GM19452 (cell line): ENCODE results near the gene MED12L.

ENCODE experiments used
- ATAC-seq: cut with Tn5 transposase; IDR thresholded peaks from one replicate; pipeline ENCODE4 v1.9.1; 2021; ENCODE audit not compliant: unreplicated experiment

Gene MED12L

GRCh38 chr3:151283907-151284461 is 198.5 kb downstream of the MED12L start:
- ATAC-seq: no peak

- ATAC-seq: no peak
Observed at GRCh38 chr3:151285940-151286339, 200.5 kb downstream of the MED12L start.

GRCh38 chr3:151289445-151289844 is 204.0 kb downstream of the MED12L start:
- ATAC-seq: no peak

GRCh38 chr3:151290673-151291072 is 205.2 kb downstream of the MED12L start:
- no peak for ATAC-seq

- ATAC-seq: no peak
Observed at GRCh38 chr3:151293127-151293526, 207.7 kb downstream of the MED12L start.

- ATAC-seq: no peak
Observed at GRCh38 chr3:151296226-151296625, 210.8 kb downstream of the MED12L start.

GRCh38 chr3:151297429-151297828 is 212.0 kb downstream of the MED12L start:
- no peak for ATAC-seq

- ATAC-seq: no peak
Observed at GRCh38 chr3:151299006-151299405, 213.5 kb downstream of the MED12L start.

GRCh38 chr3:151300539-151300938 is 215.1 kb downstream of the MED12L start:
- ATAC-seq: no peak

- ATAC-seq: no peak
Observed at GRCh38 chr3:151301787-151302186, 216.3 kb downstream of the MED12L start.

GRCh38 chr3:151303751-151304150 is 218.3 kb downstream of the MED12L start:
- no peak for ATAC-seq

GRCh38 chr3:151305060-151305774 is 219.8 kb downstream of the MED12L start:
- no peak for ATAC-seq

- no peak for ATAC-seq
Observed at GRCh38 chr3:151305775-151306151, 220.3 kb downstream of the MED12L start.

- ATAC-seq: no peak
Observed at GRCh38 chr3:151306168-151306810, 220.8 kb downstream of the MED12L start.

- no peak for ATAC-seq
Observed at GRCh38 chr3:151307131-151307530, 221.7 kb downstream of the MED12L start.

- ATAC-seq: no peak
Observed at GRCh38 chr3:151307583-151308488, 222.4 kb downstream of the MED12L start.

- ATAC-seq: no peak
Observed at GRCh38 chr3:151309566-151309965, 224.1 kb downstream of the MED12L start.

- ATAC-seq: no peak
Observed at GRCh38 chr3:151312972-151313371, 227.5 kb downstream of the MED12L start.

GRCh38 chr3:151314137-151314536 is 228.7 kb downstream of the MED12L start:
- ATAC-seq: no peak

GRCh38 chr3:151314593-151314992 is 229.1 kb downstream of the MED12L start:
- no peak for ATAC-seq

GRCh38 chr3:151315136-151315535 is 229.7 kb downstream of the MED12L start:
- ATAC-seq: no peak
